ENCODE data around the gene HOXD8. TPM values are rescaled to one million over a fixed set of nuclear protein-coding genes. Genes with fewer than 3 reads are reported as not detected.

HOXD8 gene
- total and polyA plus RNA-seq, 2 experiments from 2014 or later, result 19.7 to 27.8 TPM

DNA sequence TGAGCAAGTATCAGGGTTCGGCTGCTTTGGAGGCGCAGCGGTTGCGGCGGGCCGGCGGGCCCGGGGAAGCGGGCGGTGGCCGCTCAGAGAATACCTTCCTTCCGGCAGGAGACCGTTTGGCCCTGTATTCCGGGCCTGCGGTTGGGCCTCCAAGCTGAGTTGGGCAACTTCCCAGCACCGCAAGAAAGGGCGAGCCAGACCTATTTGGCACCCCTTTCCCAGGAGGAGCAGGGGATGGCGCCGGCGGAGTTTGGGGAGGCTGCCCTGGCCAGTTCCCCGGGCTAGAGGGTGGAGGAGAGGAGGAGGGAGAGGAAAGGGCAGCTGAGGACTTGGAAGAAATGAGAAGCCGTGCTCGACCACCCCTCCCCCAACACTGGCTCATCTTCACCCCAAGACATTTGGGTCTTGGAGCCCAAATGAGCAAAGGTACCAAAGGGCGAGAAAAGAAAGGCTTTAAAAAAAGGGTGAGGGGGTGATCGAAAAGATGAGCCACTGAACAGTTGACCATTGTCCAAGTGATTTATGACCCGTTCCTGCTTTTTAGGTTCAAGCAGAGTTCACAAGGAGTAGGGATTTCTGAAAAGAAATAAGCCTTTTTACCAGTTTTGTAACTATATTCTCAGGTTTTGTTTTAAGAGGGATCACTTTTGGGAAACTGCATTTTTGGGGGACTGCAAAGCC, 36.0 kb downstream of the HOXD8 start:
- no peaks in the 10 kb centered on the region for H3K27me3 ChIP-seq (replicated peaks; ENCODE audit: insufficient read depth)
- H3K9ac ChIP-seq, result no peak overlapping the region
- WGBS, 2 experiments (ENCODE audit: low coverage in 1 of 2, low lambda C conversion rate in 2 of 2, missing lambda C conversion rate in 2 of 2), result 91 to 92% methylated on average over 26 of the region's 26 CpGs
- H3K9me2 ChIP-seq (ENCODE audit: insufficient read depth), result no peaks in the 10 kb centered on the region
- in situ Hi-C loops (cut with MboI), result no loop called here
- DNase-seq, result no peak
- no peaks in the 10 kb centered on the region for H3K9me3 ChIP-seq (ENCODE audit: low read depth)
- no peaks in the 10 kb centered on the region for H4K20me1 ChIP-seq (ENCODE audit: insufficient read depth)
- TF ChIP-seq EZH2phosphoT487 (IDR thresholded peaks at IDR 0.05; ENCODE audit: insufficient read depth, low read depth) (no peak), EZH2 (IDR thresholded peaks at IDR 0.05; ENCODE audit: insufficient read depth, poor library complexity, severe bottlenecking) (no peak)
- 0 out of 2 replicates have a peak, but pooled peaks cover 13% of the 10 kb centered on the region for H3F3A ChIP-seq (ENCODE audit: insufficient read depth)
- no peak overlapping the region for H3K4me2 ChIP-seq (ENCODE audit: unreplicated experiment)
- no peak overlapping the region for H3K4me3 ChIP-seq
- H3K4me1 ChIP-seq (ENCODE audit: insufficient read depth), result peaks cover 8% of the 10 kb centered on the region; the same call in 1 of the 2 replicates
- H3K27ac ChIP-seq, result no peak overlapping the region
- no peaks in the 10 kb centered on the region for H3K79me2 ChIP-seq (ENCODE audit: insufficient read depth)
- H2AFZ ChIP-seq, result no peak overlapping the region
- no peaks in the 10 kb centered on the region for H3K36me3 ChIP-seq (ENCODE audit: low read depth)

DNA sequence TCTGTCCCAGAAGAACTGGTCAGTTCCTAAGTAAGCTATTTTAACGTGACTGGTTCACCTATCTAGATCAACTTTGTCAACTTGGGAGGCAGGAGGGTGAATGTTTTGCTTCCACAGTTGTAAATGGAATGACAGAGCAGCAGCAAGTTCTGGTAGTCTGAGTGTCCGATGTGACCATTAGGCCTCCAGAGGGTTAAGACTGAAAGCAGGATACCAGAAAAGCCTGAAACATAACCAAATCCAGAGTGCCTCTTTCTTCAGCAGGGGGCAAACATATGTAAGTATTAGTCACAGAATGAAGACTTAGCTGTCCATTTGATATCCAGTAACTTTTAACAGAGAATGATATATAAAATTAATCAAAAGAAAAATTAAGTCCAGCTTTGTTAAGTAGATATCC, 36.8 kb downstream of the HOXD8 start:
- Histone ChIP-seq H3K27ac (no peak overlapping the region), H3K9me3 (ENCODE audit: low read depth) (no peaks in the 10 kb centered on the region), H2AFZ (no peak overlapping the region), H4K20me1 (ENCODE audit: insufficient read depth) (no peaks in the 10 kb centered on the region), H3K36me3 (ENCODE audit: low read depth) (no peaks in the 10 kb centered on the region), H3K4me3 (no peak overlapping the region), H3K4me1 (ENCODE audit: insufficient read depth) (peaks cover 8% of the 10 kb centered on the region; the same call in 1 of the 2 replicates), H3K27me3 (replicated peaks; ENCODE audit: insufficient read depth) (no peaks in the 10 kb centered on the region), H3K9me2 (ENCODE audit: insufficient read depth) (no peaks in the 10 kb centered on the region), H3K9ac (no peak overlapping the region), H3F3A (ENCODE audit: insufficient read depth) (0 out of 2 replicates have a peak, but pooled peaks cover 13% of the 10 kb centered on the region), H3K79me2 (ENCODE audit: insufficient read depth) (no peaks in the 10 kb centered on the region), H3K4me2 (ENCODE audit: unreplicated experiment) (no peak overlapping the region)
- TF ChIP-seq EZH2 (IDR thresholded peaks at IDR 0.05; ENCODE audit: insufficient read depth, poor library complexity, severe bottlenecking) (no peak), EZH2phosphoT487 (IDR thresholded peaks at IDR 0.05; ENCODE audit: insufficient read depth, low read depth) (no peak)
- 74 to 78% methylated on average over 2 of the region's 2 CpGs for WGBS, 2 experiments (ENCODE audit: low coverage in 1 of 2, low lambda C conversion rate in 2 of 2, missing lambda C conversion rate in 2 of 2)
- no peak for DNase-seq
- in situ Hi-C loops (cut with MboI), result no loop called here

DNA sequence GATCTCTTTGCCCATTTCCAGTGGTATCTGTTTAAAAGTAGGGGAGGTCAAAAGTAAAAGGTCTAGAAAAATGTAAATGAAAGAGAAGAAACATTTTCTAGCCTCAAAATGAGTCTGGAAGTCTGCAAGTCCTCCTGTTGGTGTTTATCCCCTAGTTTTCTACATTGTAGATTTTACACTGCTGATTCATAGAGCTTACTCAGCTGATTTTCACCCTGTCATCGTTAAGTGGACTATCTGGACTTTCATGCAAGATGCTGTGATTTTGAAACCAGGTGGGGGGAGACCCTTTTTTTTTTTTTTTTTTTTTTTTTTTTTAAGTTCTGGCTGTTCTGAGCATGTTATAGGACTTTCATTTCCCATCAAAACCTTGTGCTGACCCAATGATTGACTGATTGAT, 37.9 kb downstream of the HOXD8 start:
- Histone ChIP-seq H3K4me2 (ENCODE audit: unreplicated experiment) (no peak overlapping the region), H3K36me3 (ENCODE audit: low read depth) (0 out of 2 replicates have a peak, but pooled peaks cover under 1% of the 10 kb centered on the region), H3K27me3 (replicated peaks; ENCODE audit: insufficient read depth) (no peaks in the 10 kb centered on the region), H3K9ac (no peak overlapping the region), H3K9me2 (ENCODE audit: insufficient read depth) (no peaks in the 10 kb centered on the region), H3K27ac (no peak overlapping the region), H2AFZ (no peak overlapping the region), H3K79me2 (ENCODE audit: insufficient read depth) (no peaks in the 10 kb centered on the region), H4K20me1 (ENCODE audit: insufficient read depth) (no peaks in the 10 kb centered on the region), H3F3A (ENCODE audit: insufficient read depth) (0 out of 2 replicates have a peak, but pooled peaks cover 8% of the 10 kb centered on the region), H3K9me3 (ENCODE audit: low read depth) (no peaks in the 10 kb centered on the region), H3K4me1 (ENCODE audit: insufficient read depth) (peaks cover 8% of the 10 kb centered on the region; the same call in 1 of the 2 replicates), H3K4me3 (no peak overlapping the region)
- in situ Hi-C loops (cut with MboI), result no loop called here
- DNase-seq, result peak; percentile 60
- TF ChIP-seq EZH2 (IDR thresholded peaks at IDR 0.05; ENCODE audit: insufficient read depth, poor library complexity, severe bottlenecking) (no peak), EZH2phosphoT487 (IDR thresholded peaks at IDR 0.05; ENCODE audit: insufficient read depth, low read depth) (no peak)
- 5 to 6% methylated on average over 1 of the region's 1 CpG for WGBS, 2 experiments (ENCODE audit: low coverage in 1 of 2, low lambda C conversion rate in 2 of 2, missing lambda C conversion rate in 2 of 2)

DNA sequence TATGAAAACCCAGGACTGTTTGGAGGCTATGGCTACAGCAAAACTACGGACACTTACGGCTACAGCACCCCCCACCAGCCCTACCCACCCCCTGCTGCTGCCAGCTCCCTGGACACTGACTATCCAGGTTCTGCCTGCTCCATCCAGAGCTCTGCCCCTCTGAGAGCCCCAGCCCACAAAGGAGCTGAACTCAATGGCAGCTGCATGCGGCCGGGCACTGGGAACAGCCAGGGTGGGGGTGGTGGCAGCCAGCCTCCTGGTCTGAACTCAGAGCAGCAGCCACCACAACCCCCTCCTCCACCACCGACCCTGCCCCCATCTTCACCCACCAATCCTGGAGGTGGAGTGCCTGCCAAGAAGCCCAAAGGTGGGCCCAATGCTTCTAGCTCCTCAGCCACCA, 39.7 kb downstream of the HOXD8 start:
- no peak for DNase-seq
- Histone ChIP-seq H3K4me3 (no peak overlapping the region), H3K27me3 (replicated peaks; ENCODE audit: insufficient read depth) (no peaks in the 10 kb centered on the region), H2AFZ (no peak overlapping the region), H3K9me2 (ENCODE audit: insufficient read depth) (no peaks in the 10 kb centered on the region), H3K4me1 (ENCODE audit: insufficient read depth) (peaks cover 8% of the 10 kb centered on the region; the same call in 1 of the 2 replicates), H3K27ac (no peak overlapping the region), H3K9me3 (ENCODE audit: low read depth) (no peaks in the 10 kb centered on the region), H3F3A (ENCODE audit: insufficient read depth) (0 out of 2 replicates have a peak, but pooled peaks cover 8% of the 10 kb centered on the region), H3K9ac (no peak overlapping the region), H3K36me3 (ENCODE audit: low read depth) (0 out of 2 replicates have a peak, but pooled peaks cover 4% of the 10 kb centered on the region), H3K79me2 (ENCODE audit: insufficient read depth) (no peaks in the 10 kb centered on the region), H4K20me1 (ENCODE audit: insufficient read depth) (no peaks in the 10 kb centered on the region), H3K4me2 (ENCODE audit: unreplicated experiment) (no peak overlapping the region)
- in situ Hi-C loops (cut with MboI), result no loop called here
- WGBS, 2 experiments (ENCODE audit: low coverage in 1 of 2, low lambda C conversion rate in 2 of 2, missing lambda C conversion rate in 2 of 2), result 84 to 87% methylated on average over 5 of the region's 5 CpGs
- TF ChIP-seq EZH2phosphoT487 (IDR thresholded peaks at IDR 0.05; ENCODE audit: insufficient read depth, low read depth), result no peak
- TF ChIP-seq EZH2 (IDR thresholded peaks at IDR 0.05; ENCODE audit: insufficient read depth, poor library complexity, severe bottlenecking), result no peak
